GM12874 (cell line): ENCODE measurements around the gene SLC22A23.

Source experiments
- CTCF ChIP-seq: IDR thresholded peaks from 2 replicates; pipeline ENCODE4 v1.5.1; 2011; ENCODE audit warnings: low read depth, mild to moderate bottlenecking, control low read depth, low read length, moderate library complexity; ENCODE audit not compliant: insufficient read depth

SLC22A23 gene

GRCh38 chr6:3484192-3484591 is 27.3 kb upstream of the SLC22A23 start:
- no peak for TF ChIP-seq CTCF

DNA sequence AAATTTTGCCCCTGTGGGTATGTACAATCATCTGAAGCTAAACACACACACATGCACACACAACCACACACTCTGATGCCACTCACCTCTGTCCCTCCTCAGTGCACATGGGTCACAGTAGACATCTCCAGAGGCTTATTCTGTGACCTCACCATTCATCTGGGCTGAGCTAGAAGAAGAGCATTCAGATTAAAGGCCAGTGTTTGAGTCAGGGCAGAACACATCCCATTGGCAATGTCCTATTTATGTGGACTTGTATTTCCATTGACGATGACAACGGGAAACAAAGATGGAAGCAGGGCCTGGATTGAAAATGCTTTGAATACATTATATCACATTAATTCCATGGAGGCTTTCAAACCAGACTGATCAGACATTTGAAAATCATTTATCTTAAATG is 26.8 kb upstream of the SLC22A23 start:
- no peak for TF ChIP-seq CTCF

- no peak for TF ChIP-seq CTCF
Observed at GRCh38 chr6:3482869-3483268, 26.0 kb upstream of the SLC22A23 start.

GRCh38 chr6:3481640-3482039 is 24.8 kb upstream of the SLC22A23 start:
- no peak for TF ChIP-seq CTCF

DNA sequence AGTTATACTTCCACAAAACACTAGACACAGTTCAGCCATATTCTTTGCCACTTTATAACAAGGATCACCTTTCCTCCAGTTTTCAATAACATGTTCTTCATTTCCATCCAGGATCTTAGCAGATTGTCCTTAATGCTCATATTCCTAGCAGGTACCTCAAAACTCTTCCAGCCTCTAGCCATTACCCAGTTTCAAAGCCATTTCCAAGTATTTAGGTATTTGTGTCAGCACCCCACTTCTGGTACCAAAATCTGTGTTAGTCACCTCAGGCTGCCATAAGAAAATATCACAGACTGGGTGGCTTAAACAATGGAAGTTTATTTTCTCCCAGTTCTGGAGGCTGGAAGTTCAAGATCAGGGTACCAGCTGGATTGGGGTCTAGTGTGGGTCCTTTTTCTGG is 23.2 kb upstream of the SLC22A23 start:
- TF ChIP-seq CTCF: no peak

DNA sequence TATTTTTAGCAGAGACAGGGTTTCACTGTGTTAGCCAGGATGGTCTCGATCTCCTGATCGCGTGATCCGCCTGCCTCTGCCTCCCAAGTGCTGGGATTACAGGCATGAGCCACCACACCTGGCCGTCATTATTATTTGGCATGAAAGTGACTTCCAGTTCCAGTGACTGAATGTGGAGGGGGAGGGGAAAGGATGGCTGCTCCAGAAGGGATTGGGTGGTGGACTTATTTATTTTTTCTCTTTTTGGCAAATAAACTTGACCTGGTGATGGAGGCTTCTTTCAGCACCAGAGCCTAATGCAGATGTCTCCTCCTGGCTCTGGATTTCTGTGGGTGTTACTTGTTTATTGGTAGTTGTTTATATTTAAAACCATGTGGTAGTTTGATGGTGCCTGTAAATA is 16.9 kb upstream of the SLC22A23 start:
- no peak for TF ChIP-seq CTCF

DNA sequence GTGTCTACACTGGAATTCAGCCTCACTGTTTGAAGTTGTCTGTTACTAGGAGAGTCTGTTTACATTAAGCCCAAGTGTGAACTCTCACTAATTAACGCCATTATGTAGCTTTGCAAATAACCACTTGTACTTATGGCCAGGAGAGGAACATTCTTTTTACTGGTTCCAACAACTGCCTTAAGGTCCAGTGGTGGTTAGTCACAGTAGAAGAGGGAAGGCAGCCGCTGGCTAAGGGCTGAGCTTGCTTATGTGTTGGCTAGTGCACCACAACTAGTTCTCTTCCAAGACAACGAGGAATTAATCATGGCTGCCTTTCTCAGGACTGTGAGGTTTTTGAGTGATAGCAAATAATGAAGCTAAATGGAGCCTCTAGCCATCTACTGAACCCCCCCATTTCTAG is 14.9 kb upstream of the SLC22A23 start:
- TF ChIP-seq CTCF: no peak

- TF ChIP-seq CTCF: no peak
Observed at GRCh38 chr6:3471286-3471685, 14.4 kb upstream of the SLC22A23 start.
